ENCODE measurements around the gene TTLL10.

TTLL10 gene

DNA sequence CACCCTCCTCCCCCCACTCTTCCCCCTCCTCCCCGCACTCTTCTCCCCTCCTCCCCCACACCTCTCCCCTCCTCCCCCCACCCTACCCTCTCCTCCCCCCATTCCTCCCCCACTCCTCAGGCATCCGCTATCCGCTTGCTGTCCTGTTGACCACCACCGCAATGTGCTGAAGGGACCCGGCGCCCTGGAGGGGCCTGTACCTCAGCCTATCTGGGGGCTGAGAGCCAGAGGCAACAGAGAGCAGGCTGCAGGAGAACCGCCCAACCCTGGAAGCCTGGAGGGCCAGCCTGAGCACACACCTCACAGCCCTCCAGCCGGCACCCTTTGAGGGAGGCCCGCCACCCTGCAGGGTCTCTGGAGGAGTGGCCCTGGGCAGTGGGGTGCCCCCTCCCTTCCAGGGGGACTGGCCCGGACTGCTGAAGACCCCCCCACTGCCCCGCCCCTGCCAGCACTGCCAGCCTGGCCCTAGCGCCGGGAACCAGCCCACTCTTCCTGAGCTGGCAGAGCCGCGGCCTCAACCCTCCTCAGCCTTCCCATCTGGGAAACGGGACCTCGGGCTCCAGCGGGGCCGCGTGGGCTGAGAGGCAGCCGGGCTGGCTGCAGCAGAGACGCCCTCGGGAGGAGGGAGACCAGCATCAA, 71.6 kb downstream of the TTLL10 start:
- no peak for TF ChIP-seq GATA2 (IDR thresholded peaks at IDR 0.05; ENCODE audit: low read depth, low read length)

DNA sequence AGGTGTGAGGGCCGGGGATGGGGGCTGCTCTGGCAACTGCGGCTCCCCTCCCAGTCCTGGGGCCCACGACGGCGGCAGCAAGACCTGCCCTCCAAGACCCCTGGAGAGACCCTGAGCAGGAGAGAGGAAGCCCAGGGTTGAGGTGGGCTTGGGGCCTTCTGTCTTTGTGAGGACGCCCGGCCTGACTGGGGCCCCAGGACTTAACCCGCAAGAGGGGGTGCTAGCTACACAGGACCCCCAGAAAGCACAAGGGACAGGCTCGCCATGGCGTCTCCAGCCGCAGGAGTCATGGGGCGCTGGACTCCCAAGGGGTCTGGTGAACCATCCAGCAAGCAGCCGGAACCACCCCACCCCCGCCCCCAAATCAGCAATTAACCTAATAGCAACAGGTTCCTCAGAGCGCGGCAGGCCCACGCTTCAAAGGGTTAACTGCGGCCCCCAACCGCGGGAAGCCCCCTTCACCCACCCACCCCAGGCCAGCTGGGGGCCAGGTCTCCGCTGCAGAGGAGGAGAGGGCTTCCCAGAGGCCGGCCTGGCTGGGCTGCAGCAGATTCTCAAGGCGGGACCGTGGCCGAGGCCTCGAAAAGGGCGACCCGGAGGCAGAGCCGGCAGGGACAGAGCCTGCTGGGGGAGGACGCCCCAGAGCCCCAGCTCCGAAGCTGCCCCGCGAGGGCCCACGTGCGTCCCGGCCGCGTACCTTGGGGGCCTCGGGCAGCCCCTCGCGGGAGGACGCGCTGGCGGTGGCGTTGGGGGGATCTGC, 72.3 kb downstream of the TTLL10 start:
- TF ChIP-seq GATA2 (IDR thresholded peaks at IDR 0.05; ENCODE audit: low read depth, low read length) = no peak
- no peak for TF ChIP-seq GATA3 (IDR thresholded peaks at IDR 0.05; ENCODE audit: low read depth, low read length)

DNA sequence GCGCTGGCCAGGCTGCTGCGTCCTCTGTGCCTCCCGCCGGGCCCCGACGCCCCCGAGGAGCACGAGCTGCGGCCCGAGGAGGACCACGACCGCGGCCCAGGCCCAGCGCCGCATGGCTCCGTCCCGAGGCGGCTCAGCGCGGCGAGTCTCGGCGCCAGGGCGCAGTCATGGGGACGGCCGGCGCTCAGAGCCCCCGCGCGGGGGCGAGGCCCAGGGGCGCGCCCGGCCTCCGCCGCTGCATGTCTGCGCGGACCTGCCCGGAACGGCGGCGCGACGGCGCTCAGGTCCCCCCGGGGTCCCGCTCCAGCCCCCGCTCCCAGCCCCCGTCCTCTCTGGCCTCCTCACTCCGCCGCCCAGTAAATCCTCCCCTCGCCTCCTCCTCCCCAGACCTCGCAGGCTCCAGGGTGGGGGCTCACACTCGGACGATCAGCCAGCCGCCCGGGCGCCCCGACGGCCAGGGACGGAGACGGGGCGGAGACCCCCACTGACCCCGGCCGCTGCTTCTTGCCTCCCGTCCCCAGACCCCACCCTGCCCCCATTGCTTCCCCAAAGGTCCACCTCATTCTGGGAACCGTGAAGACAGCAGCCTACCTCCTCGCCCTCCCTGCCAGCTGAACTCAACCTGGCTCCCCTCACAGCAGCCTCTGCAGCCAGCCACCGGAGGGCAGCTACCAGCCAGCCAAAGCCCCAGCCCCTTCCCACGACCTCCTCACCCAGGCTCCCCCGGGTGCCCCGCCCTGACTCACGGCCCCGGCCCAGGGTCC, 73.1 kb downstream of the TTLL10 start, which contains the start of gene C1QTNF12:
Gene C1QTNF12 (minus strand): TSS at position 146 of the 764 bp plus-strand sequence. CDS start 32 bp downstream, at position 114.
- no peak for TF ChIP-seq GATA3 (IDR thresholded peaks at IDR 0.05; ENCODE audit: low read depth, low read length)
- TF ChIP-seq GATA2 (IDR thresholded peaks at IDR 0.05; ENCODE audit: low read depth, low read length) = no peak

DNA sequence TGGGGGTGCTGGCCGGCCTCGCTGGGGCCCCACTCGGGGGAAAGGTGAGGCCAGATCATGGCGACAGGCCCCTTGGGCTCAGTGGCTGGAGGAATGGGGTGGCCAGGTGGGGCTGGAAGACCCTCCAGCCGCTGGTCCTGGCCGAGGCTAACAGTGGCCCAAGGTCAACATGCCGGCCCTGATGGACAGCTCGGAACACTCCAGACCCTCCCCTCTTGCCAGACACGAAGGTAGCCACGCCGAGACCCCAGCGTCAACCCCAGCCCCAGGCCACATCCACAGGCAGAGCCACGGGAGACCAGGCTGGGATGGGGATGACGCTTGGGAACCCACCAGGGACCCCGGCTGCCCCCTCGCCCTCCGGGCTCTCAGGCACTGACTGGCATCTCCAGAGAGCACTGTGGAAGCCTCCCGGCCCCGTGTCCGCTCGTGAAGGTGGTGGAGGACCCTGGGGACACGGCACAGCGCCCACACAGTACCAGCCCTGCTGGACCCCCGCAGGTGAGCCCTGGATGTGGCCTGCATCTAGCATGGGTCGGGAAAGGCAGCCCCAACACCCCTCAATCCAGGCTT, 73.7 kb downstream of the TTLL10 start:
- TF ChIP-seq GATA3 (IDR thresholded peaks at IDR 0.05; ENCODE audit: low read depth, low read length) (no peak), GATA2 (IDR thresholded peaks at IDR 0.05; ENCODE audit: low read depth, low read length) (no peak)

Data from SH-SY5Y (cell line).